Eye (tissue), 1 donor: ENCODE results near the gene MBD3L1.

Experiments used
- DNase-seq: peaks from one replicate; pipeline ENCODE4 v3.0.0-alpha.2; 2015

Gene MBD3L1

DNA sequence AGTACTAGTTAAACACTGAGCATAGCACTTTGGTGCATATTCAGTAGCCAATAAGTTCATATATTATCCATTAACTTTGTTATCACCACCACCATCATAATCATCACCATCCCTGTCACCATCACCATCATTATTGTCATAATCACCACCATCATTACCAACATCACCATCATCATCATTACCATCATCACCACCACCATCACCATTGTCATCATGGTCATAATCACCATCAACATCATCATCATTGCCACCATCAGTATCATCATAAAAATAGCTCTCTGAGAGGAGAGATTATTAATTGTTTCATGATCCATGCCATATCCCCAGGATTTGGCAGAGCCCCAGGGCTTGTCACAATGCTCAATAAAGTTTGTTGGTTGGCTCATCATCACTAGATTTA lies 49.3 kb downstream of the MBD3L1 start:
- DNase-seq: no peak

DNA sequence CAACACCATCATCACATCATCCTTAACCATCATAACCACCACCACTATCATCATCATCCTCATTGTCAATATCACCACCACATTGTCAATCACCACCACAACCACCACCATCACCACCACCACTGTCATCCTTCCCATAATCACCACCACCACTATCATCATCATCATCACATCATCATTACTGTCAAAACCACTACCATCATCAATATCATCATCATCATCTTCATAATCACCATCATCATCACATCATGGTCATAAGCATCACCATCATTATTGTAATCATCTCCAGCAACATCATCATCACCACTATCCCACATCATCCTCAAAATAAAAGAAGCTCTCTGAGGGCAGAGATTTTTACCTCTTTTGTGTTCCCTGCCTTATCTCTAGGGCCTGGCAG lies 52.2 kb downstream of the MBD3L1 start:
- no peak for DNase-seq

DNA sequence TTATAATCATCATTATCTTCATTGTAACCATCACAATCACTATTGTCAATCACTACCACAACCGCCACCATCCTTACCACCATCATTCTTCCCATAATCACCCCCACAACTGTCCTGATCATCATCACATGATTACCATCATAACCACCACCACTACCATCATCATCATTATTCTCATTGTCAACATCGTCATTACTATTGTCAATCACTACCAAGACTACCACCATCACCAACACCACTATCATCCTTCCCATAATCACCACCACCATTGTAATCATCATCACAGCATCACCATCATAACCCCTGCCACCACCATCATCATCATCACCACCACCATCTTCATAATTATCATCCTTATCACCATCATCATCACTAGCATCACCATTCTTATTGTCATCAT lies 55.2 kb downstream of the MBD3L1 start:
- no peak for DNase-seq

DNA sequence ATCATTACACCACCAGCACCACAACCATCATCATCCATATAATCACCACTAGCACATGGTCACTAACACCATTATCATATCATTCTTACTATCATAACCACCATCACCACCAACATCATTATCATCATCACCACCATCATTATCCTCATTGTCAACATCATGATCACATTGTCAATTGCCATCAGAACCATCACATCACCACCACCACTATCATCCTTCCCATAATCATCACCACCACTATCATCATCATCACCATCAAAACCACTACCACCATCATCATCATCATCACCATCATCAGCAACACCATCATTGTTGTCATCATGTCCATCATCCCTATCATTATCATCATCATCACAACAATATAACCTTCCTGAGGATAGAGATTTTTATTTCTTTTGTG lies 58.1 kb downstream of the MBD3L1 start:
- no peak for DNase-seq
